Lung (tissue), 12 donors: Measurements from ENCODE around the gene GBE1. TPM values are rescaled to one million over a fixed set of nuclear protein-coding genes. Genes with fewer than 3 reads are reported as not detected.

Experiments
- ATAC-seq: fragments of 200-7000 bp; cut with Tn5 transposase; one replicate; pipeline ENCODE4 v1.9.1; 2020; ENCODE audit warnings: moderate number of reproducible peaks; ENCODE audit not compliant: insufficient read depth, low FRiP score
- DNase-seq, 3 donors: peaks; one replicate each; pipeline ENCODE4 v3.0.0-alpha.2; 2013 to 2017
- H3K27ac ChIP-seq, 2 donors: one replicate each; pipeline ENCODE4 v1.5.1; 2013; ENCODE audit warnings: mild to moderate bottlenecking in 2 of 2, moderate library complexity in 2 of 2, control low read depth in 1 of 2, inconsistent platforms in 1 of 2, low read depth in 1 of 2, low read length in 1 of 2
- H3K27me3 ChIP-seq, 3 donors: one replicate each; pipeline ENCODE4 v1.5.1; 2013; ENCODE audit warnings: low read length in 2 of 3; ENCODE audit not compliant: control insufficient read depth in 3 of 3, insufficient read depth in 3 of 3
- H3K36me3 ChIP-seq, 4 donors: one replicate each; pipeline ENCODE4 v1.5.1; 2013; ENCODE audit warnings: low read length in 4 of 4, mild to moderate bottlenecking in 1 of 4, moderate library complexity in 1 of 4; ENCODE audit not compliant: control insufficient read depth in 4 of 4, insufficient read depth in 4 of 4
- H3K4me1 ChIP-seq, 5 donors: one replicate each; pipeline ENCODE4 v1.5.1; 2013; ENCODE audit warnings: low read length in 5 of 5, mild to moderate bottlenecking in 2 of 5, moderate library complexity in 1 of 5; ENCODE audit not compliant: control insufficient read depth in 5 of 5, insufficient read depth in 5 of 5
- H3K4me3 ChIP-seq: one replicate; pipeline ENCODE4 v1.5.1; 2013; ENCODE audit warnings: mild to moderate bottlenecking, control low read depth, moderate library complexity
- H3K9ac ChIP-seq, 2 donors: one replicate each; pipeline ENCODE4 v1.5.1; 2013; ENCODE audit warnings: low read length in 2 of 2, control low read depth in 1 of 2; ENCODE audit not compliant: insufficient read depth in 1 of 2
- H3K9me3 ChIP-seq, 4 donors: one replicate each; pipeline ENCODE4 v1.5.1; 2013; ENCODE audit warnings: low read length in 3 of 4, mild to moderate bottlenecking in 1 of 4, moderate library complexity in 1 of 4; ENCODE audit not compliant: control insufficient read depth in 4 of 4, insufficient read depth in 3 of 4
- WGBS, 2 donors: extraction: QIAGEN DNeasy Blood & Tissue Kit; methylation state at CpG; one replicate each; pipeline ENCODE4 v1.1.7; 2013; 5-methylcytosine and 5-hydroxymethylcytosine counted together
- polyA plus RNA-seq, 2 donors: library from polyadenylated mRNA; stranded (reverse); fragments of 200-250 nt; gene quantifications; one replicate each; pipeline ENCODE4 v1.2.1, GENCODE V29; 2013
- total RNA-seq, 2 donors: library from RNA; depleted of rRNA in 1 of 2; stranded (reverse); fragments of >200 nt in 1 of 2; gene quantifications; one replicate each; pipeline ENCODE4 v1.2.1, GENCODE V29; 2014 to 2021
- TF ChIP-seq, protein P1 (sequence below): IDR thresholded peaks from 2 replicates; pipeline ENCODE4 v1.5.1; 2012; ENCODE audit warnings: mild to moderate bottlenecking; ENCODE audit errors: control extremely low read depth, extremely low read depth
- donor health status: control.
- donor health status: control.
- donor health status: Bipolar disorder and iron deficiency.
- donor health status: healthy.
- donor health status: DM: yes; HTN: yes; CAD: no.

The GBE1 gene
- total and polyA plus RNA-seq, 4 donors = 10.5 to 39.1 (median 31.6) TPM

DNA sequence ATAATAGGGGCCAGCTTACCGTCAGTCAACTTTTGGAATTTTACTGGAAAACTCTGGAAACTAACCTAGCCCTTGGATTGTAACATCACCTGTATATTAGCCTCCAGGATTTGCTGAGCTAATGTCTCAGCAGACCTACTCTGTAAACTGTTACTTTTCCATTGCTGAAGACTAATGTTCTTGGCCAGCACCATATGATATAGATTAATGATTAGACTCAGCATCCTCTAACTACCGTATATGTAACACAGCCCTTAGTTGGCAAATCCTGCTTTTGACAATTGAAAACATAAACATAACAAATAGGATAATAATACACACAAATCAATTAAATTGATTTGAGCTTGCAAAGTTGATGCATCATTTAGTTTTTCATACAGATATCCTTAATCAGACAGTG, 26.6 kb upstream of the GBE1 start:
- H3K27me3 ChIP-seq = no peaks in the 10 kb centered on the region
- ATAC-seq (no peak), DNase-seq (no peak)
- H3K4me1 ChIP-seq = peaks cover 0 to 9% (median 3%) of the 10 kb centered on the region in 5 donors
- H3K36me3 ChIP-seq = no peaks in the 10 kb centered on the region
- 77 to 81% methylated on average over 2 of the region's 2 CpGs for WGBS, 2 donors
- H3K27ac ChIP-seq = peak overlapping the region in 1 of 2 donors; percentile 45
- no peak overlapping the region for H3K4me3 ChIP-seq
- no peak overlapping the region for H3K9ac ChIP-seq
- H3K9me3 ChIP-seq = no peaks in the 10 kb centered on the region
- TF ChIP-seq, protein P1, sequence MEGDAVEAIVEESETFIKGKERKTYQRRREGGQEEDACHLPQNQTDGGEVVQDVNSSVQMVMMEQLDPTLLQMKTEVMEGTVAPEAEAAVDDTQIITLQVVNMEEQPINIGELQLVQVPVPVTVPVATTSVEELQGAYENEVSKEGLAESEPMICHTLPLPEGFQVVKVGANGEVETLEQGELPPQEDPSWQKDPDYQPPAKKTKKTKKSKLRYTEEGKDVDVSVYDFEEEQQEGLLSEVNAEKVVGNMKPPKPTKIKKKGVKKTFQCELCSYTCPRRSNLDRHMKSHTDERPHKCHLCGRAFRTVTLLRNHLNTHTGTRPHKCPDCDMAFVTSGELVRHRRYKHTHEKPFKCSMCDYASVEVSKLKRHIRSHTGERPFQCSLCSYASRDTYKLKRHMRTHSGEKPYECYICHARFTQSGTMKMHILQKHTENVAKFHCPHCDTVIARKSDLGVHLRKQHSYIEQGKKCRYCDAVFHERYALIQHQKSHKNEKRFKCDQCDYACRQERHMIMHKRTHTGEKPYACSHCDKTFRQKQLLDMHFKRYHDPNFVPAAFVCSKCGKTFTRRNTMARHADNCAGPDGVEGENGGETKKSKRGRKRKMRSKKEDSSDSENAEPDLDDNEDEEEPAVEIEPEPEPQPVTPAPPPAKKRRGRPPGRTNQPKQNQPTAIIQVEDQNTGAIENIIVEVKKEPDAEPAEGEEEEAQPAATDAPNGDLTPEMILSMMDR = no peak

DNA sequence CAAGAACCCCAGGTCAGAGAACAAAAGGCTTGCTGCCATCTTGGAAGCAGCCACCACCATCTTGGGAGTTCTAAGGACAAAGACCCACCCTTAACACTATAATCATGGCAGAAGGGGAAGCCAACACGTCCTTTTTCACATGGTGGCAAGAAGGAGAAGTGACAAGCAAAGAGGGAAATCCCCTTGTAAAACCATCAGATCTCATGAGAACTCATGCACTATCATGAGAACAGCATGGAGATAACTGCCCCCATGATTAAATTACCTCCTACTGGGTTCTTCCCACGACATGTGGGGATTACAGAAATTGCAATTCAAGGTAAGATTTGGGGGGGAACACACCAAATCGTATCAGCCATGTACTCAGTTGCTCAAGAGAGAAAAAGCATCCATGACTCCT, 21.1 kb upstream of the GBE1 start:
- Histone ChIP-seq H3K9ac (no peak overlapping the region), H3K9me3 (no peaks in the 10 kb centered on the region), H3K4me1 (peaks cover 0 to 16% (median 2%) of the 10 kb centered on the region in 5 donors), H3K27me3 (no peaks in the 10 kb centered on the region), H3K4me3 (no peak overlapping the region), H3K27ac (no peak overlapping the region), H3K36me3 (no peaks in the 10 kb centered on the region)
- 30 to 33% methylated on average over 3 of the region's 3 CpGs for WGBS, 2 donors
- ATAC-seq (no peak), DNase-seq (no peak)
- TF ChIP-seq, protein P1 = no peak

DNA sequence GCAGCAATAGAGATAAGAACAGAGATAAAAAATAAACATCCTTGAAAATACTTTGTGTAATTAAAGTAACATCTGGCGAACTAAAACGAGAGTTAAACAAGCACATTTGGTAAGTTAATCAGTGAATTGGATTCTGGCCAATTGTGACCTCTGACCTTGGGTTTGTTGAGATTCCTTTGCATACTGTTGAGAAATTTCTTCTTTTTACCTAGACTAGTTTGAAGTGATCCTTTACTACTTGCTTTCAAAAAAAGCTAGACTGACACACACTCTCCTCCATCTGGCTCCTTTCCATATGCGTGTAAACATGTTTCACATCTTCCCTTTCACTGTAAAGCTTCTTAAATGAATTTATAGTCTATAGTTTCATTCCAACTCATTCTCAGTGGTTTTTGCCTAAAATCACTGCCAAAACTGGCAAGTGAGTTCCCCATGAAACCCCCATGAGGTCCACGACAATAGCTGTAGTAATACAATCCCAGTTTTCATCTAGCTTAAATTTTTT, 17.3 kb upstream of the GBE1 start:
- no peak for ATAC-seq
- WGBS, 2 donors = 45 to 72% methylated on average over 4 of the region's 4 CpGs
- no peaks in the 10 kb centered on the region for H3K27me3 ChIP-seq
- H3K9me3 ChIP-seq = no peaks in the 10 kb centered on the region
- TF ChIP-seq, protein P1 = no peak
- no peak overlapping the region for H3K9ac ChIP-seq
- DNase-seq = peak; percentile 31 to 86 (median 79)
- no peaks in the 10 kb centered on the region for H3K36me3 ChIP-seq
- H3K27ac ChIP-seq = no peak overlapping the region
- no peak overlapping the region for H3K4me3 ChIP-seq
- H3K4me1 ChIP-seq = peaks cover 0 to 16% (median 2%) of the 10 kb centered on the region in 5 donors

DNA sequence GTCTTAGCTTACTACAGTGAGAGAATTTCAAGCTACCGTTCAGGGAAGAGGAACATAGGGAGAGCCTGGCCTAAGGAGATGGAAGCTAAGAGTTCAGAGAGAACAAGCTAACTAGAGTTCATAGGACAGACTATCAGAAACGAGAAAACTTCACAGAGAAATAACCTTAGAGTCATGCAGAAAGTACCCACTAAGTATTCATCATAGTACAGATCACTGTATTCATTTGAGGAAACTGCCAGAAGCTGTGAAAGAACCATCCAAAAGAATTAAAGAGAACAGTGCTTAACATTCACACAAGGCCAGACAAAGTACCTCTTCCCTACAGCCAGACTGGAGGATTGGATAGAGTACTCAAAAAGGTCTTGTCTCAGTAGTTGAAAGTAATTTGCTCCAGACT, 15.2 kb upstream of the GBE1 start:
- TF ChIP-seq, protein P1 = no peak
- Histone ChIP-seq H3K9ac (no peak overlapping the region), H3K4me3 (no peak overlapping the region), H3K9me3 (no peaks in the 10 kb centered on the region), H3K36me3 (no peaks in the 10 kb centered on the region), H3K27ac (no peak overlapping the region), H3K27me3 (no peaks in the 10 kb centered on the region), H3K4me1 (peaks cover 0 to 16% (median 5%) of the 10 kb centered on the region in 5 donors)
- DNase-seq = no peak
- 80 to 89% methylated on average over 2 of the region's 2 CpGs for WGBS, 2 donors
- ATAC-seq = no peak
